SK-N-MC (cell line): Measurements from ENCODE around the gene CXCL6.

ENCODE experiments used
- DNase-seq: peaks from one replicate; pipeline ENCODE4 v3.0.0-alpha.2; 2011; ENCODE audit warnings: low read depth, low spot score
- H3K27ac ChIP-seq: fragments of 200-600 bp; sonication (generic); 2 replicates; pipeline ENCODE4 v1.5.1; 2016; ENCODE audit warnings: mixed run types
- H3K36me3 ChIP-seq: fragments of 200-600 bp; sonication (generic); 2 replicates; pipeline ENCODE4 v1.6.1; 2017; ENCODE audit warnings: antibody characterized with exemption, low read length, mixed read lengths; ENCODE audit not compliant: insufficient read depth
- H3K4me3 ChIP-seq: fragments of 200-600 bp; sonication (generic); 2 replicates; pipeline ENCODE4 v1.5.1; 2016
- H3K9ac ChIP-seq: fragments of 200-600 bp; sonication (generic); 2 replicates; pipeline ENCODE4 v1.8.0; 2017; ENCODE audit warnings: mixed run types, mixed read lengths; ENCODE audit not compliant: insufficient read length
- H3K9me3 ChIP-seq: fragments of 200-600 bp; sonication (generic); 2 replicates; pipeline ENCODE4 v1.6.1; 2017; ENCODE audit warnings: low read depth, mild to moderate bottlenecking, antibody characterized with exemption, low read length, moderate library complexity, mixed read lengths
- EZH2 ChIP-seq: fragments of 200-600 bp; sonication (generic); IDR thresholded peaks from one replicate; pipeline ENCODE4 v1.6.1; 2017; ENCODE audit warnings: antibody characterized with exemption
- FOXP2 ChIP-seq: optimal IDR thresholded peaks from 2 replicates; pipeline ENCODE3; 2011; ENCODE audit warnings: mild to moderate bottlenecking, moderate library complexity; ENCODE audit not compliant: insufficient read depth; ENCODE audit errors: extremely low read length, control extremely low read depth
- POLR2AphosphoS5 ChIP-seq: IDR thresholded peaks from 2 replicates; pipeline ENCODE4 v1.6.1; 2012; ENCODE audit warnings: mild to moderate bottlenecking, low read depth, low read length, borderline replicate concordance

The CXCL6 gene

GRCh38 chr4:73832651-73833237 is 3.7 kb upstream of the CXCL6 start:
- H3K27ac ChIP-seq, result no peak overlapping the region
- H3K9ac ChIP-seq, result no peak overlapping the region
- no peak overlapping the region for H3K4me3 ChIP-seq
- H3K9me3 ChIP-seq, result no peaks in the 10 kb centered on the region
- TF ChIP-seq FOXP2, result no peak
- no peaks in the 10 kb centered on the region for H3K36me3 ChIP-seq
- DNase-seq, result no peak

- no peak overlapping the region for H3K27ac ChIP-seq
- H3K9me3 ChIP-seq, result no peaks in the 10 kb centered on the region
- DNase-seq, result no peak
- no peak overlapping the region for H3K4me3 ChIP-seq
- no peak for TF ChIP-seq EZH2
- no peak for TF ChIP-seq POLR2AphosphoS5
- no peak for TF ChIP-seq FOXP2
- no peak overlapping the region for H3K9ac ChIP-seq
- H3K36me3 ChIP-seq, result no peaks in the 10 kb centered on the region
Measured at GRCh38 chr4:73839071-73839470, 2.6 kb downstream of the CXCL6 start.

GRCh38 chr4:73839715-73840114 is 3.2 kb downstream of the CXCL6 start:
- TF ChIP-seq FOXP2 (no peak), POLR2AphosphoS5 (no peak), EZH2 (no peak)
- Histone ChIP-seq H3K27ac (no peak overlapping the region), H3K4me3 (no peak overlapping the region), H3K9ac (no peak overlapping the region), H3K9me3 (no peaks in the 10 kb centered on the region), H3K36me3 (no peaks in the 10 kb centered on the region)
- no peak for DNase-seq

GRCh38 chr4:73841243-73841925 is 4.9 kb downstream of the CXCL6 start:
- Histone ChIP-seq H3K27ac (no peak overlapping the region), H3K9me3 (no peaks in the 10 kb centered on the region), H3K9ac (no peak overlapping the region), H3K4me3 (no peak overlapping the region), H3K36me3 (no peaks in the 10 kb centered on the region)
- DNase-seq, result no peak
- TF ChIP-seq EZH2 (no peak), FOXP2 (no peak)

GRCh38 chr4:73842696-73843095 is 6.2 kb downstream of the CXCL6 start:
- Histone ChIP-seq H3K27ac (no peak overlapping the region), H3K36me3 (no peaks in the 10 kb centered on the region), H3K9ac (no peak overlapping the region), H3K9me3 (no peaks in the 10 kb centered on the region), H3K4me3 (no peak overlapping the region)
- no peak for TF ChIP-seq EZH2
- TF ChIP-seq POLR2AphosphoS5, result no peak
- TF ChIP-seq FOXP2, result no peak
- no peak for DNase-seq

GRCh38 chr4:73843369-73843768 is 6.9 kb downstream of the CXCL6 start:
- no peaks in the 10 kb centered on the region for H3K36me3 ChIP-seq
- no peak overlapping the region for H3K27ac ChIP-seq
- no peak for TF ChIP-seq FOXP2
- TF ChIP-seq POLR2AphosphoS5, result no peak
- TF ChIP-seq EZH2, result no peak
- DNase-seq, result no peak
- H3K4me3 ChIP-seq, result no peak overlapping the region
- H3K9ac ChIP-seq, result no peak overlapping the region
- no peaks in the 10 kb centered on the region for H3K9me3 ChIP-seq

GRCh38 chr4:73844345-73844744 is 7.9 kb downstream of the CXCL6 start:
- Histone ChIP-seq H3K9me3 (no peaks in the 10 kb centered on the region), H3K36me3 (no peaks in the 10 kb centered on the region), H3K4me3 (no peak overlapping the region), H3K27ac (no peak overlapping the region), H3K9ac (no peak overlapping the region)
- TF ChIP-seq POLR2AphosphoS5, result no peak
- no peak for TF ChIP-seq EZH2
- no peak for TF ChIP-seq FOXP2
- DNase-seq, result no peak

GRCh38 chr4:73844806-73845205 is 8.3 kb downstream of the CXCL6 start:
- no peaks in the 10 kb centered on the region for H3K9me3 ChIP-seq
- no peak overlapping the region for H3K27ac ChIP-seq
- no peaks in the 10 kb centered on the region for H3K36me3 ChIP-seq
- H3K4me3 ChIP-seq, result no peak overlapping the region
- no peak for TF ChIP-seq POLR2AphosphoS5
- no peak for TF ChIP-seq EZH2
- no peak for TF ChIP-seq FOXP2
- no peak for DNase-seq
- no peak overlapping the region for H3K9ac ChIP-seq
